GM10266 (cell line): ENCODE results near the gene ZSCAN22.

ENCODE experiments used
- DNase-seq: peaks from one replicate; pipeline ENCODE4 v3.0.0; 2012; ENCODE audit errors: extremely low spot score
- CTCF ChIP-seq: IDR thresholded peaks from 2 replicates; pipeline ENCODE4 v1.5.1; 2012; ENCODE audit warnings: mild to moderate bottlenecking, low read depth; ENCODE audit not compliant: control insufficient read depth, insufficient read depth; ENCODE audit errors: missing control alignments

The ZSCAN22 gene

GRCh38 chr19:58332697-58333096 is 5.9 kb downstream of the ZSCAN22 start:
- no peak for DNase-seq
- no peak for TF ChIP-seq CTCF

DNA sequence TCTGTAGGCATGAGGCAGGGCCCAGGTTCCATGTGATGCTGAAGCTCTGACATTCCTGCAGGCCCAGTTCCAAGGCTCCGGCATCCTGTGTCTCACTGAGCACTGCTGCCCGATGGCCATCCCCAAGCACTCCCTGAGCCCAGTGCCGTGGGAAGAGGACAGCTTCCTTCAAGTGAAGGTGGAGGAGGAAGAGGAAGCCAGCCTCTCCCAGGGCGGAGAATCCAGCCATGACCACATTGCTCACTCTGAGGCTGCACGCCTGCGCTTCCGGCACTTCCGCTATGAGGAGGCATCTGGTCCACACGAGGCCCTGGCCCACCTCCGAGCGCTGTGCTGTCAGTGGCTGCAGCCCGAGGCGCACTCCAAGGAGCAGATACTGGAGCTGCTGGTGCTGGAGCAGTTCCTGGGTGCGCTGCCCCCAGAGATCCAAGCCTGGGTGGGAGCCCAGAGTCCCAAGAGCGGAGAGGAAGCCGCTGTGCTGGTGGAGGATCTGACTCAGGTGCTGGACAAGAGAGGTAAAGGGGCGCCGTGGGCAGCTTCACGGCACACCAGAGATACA is 8.0 kb downstream of the ZSCAN22 start:
- TF ChIP-seq CTCF = no peak
- DNase-seq = no peak

- TF ChIP-seq CTCF = no peak
- DNase-seq = no peak
Observed at GRCh38 chr19:58335630-58336029, 8.8 kb downstream of the ZSCAN22 start.

DNA sequence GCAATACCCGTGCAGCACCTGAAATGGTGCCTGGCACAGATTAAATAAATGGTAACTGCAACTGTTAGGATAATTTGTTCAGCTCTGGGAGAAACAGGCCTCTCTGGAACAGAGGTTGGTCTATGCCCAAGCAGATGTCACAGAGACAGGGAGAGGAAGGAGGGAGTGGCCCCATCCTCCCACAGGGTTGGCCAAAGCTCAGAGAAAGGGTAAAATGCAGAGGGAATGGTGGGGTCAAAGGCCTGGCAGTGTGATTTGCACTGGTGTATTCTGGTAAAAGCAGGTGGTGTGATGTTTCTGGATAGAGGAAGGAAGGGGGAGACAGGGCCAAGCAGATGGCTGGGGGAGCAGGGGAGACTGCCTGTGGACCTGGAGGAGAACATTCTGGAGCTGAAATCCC is 9.4 kb downstream of the ZSCAN22 start:
- DNase-seq = no peak
- no peak for TF ChIP-seq CTCF

DNA sequence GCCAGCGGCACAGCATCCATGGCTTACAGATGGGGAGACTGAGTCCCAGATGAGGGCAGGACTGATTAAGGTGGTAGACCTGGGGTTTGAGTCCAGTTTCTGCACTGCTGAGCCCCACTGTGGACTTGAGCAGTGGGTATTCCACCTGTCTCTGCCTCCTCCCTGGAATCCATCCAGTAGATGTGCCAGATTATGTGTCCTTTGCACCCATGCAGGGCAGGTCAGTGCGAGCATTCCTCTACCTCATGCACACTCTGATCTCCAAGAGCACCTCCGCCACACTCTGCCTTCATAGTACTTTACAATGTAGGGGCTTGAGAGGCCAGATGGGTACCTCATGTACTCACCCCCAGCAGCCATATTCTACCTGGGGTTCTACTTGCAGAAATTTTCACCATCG is 10.0 kb downstream of the ZSCAN22 start:
- no peak for DNase-seq
- TF ChIP-seq CTCF = no peak

DNA sequence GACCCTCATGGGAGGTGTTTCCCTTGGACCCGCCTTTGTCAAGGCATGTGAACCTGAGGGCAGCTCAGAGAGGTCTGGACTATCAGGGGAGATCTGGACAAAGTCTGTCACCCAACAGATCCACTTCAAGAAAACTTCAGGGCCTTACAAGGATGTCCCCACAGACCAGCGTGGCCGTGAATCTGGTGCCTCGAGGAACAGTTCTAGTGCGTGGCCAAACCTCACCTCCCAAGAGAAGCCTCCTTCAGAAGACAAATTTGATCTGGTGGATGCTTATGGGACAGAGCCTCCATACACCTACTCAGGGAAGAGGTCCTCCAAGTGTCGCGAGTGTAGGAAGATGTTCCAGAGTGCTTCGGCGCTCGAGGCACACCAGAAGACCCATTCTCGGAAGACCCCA is 11.5 kb downstream of the ZSCAN22 start:
- no peak for TF ChIP-seq CTCF
- DNase-seq = no peak

GRCh38 chr19:58338825-58339558 is 12.2 kb downstream of the ZSCAN22 start:
- no peak for DNase-seq
- no peak for TF ChIP-seq CTCF
